Measurements from ENCODE around the gene TXNDC2.

- TF ChIP-seq CTCF (IDR thresholded peaks at IDR 0.05) = no peak
- TF ChIP-seq ZFX (IDR thresholded peaks at IDR 0.05; ENCODE audit: borderline replicate concordance) = no peak
Observed at GRCh38 chr18:9874728-9875127, 11.0 kb upstream of the TXNDC2 start.
